ENCODE results near the gene PITX1.

The PITX1 gene

GRCh38 chr5:135050244-135050767 lies 16.3 kb upstream of the PITX1 start:
- no peak for TF ChIP-seq CTCF (IDR thresholded peaks at IDR 0.05; ENCODE audit: low read depth, low read length)
- no peaks in the 10 kb centered on the region for H3K9me3 ChIP-seq
- H3K27me3 ChIP-seq, result peaks cover 12% of the 10 kb centered on the region; the same call in 1 of the 2 replicates
- no peaks in the 10 kb centered on the region for H3K36me3 ChIP-seq
- no peak overlapping the region for H3K4me3 ChIP-seq (ENCODE audit: low read depth, low read length)
- no peak for DNase-seq
- no peaks in the 10 kb centered on the region for H3K4me1 ChIP-seq

- Histone ChIP-seq H3K9me3 (no peaks in the 10 kb centered on the region), H3K4me1 (no peaks in the 10 kb centered on the region), H3K4me3 (ENCODE audit: low read depth, low read length) (no peak overlapping the region), H3K36me3 (no peaks in the 10 kb centered on the region), H3K27me3 (peaks cover 20% of the 10 kb centered on the region)
- no peak for TF ChIP-seq CTCF (IDR thresholded peaks at IDR 0.05; ENCODE audit: low read depth, low read length)
- DNase-seq, result no peak
Measured at GRCh38 chr5:135048930-135049329, 14.9 kb upstream of the PITX1 start.

DNA sequence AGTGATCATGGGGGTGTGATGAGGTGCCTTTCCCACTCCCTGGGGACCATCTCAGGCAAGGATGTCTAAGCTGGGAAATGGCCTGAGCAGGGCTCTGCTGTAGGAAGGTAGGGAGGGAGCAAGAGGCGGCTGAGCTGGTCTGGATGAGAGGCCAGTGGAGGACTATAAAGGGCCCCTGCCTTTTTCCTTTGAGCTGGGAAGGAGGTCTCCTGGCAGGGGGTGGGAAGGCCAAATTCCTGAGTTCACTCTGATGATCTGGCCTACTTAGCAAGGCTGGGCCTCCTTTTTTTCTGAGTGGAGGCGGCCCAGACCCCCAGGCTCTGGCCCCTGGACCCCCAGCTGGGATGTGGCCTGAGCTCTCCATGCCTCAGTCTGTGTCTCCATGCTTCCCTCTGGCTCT lies 14.3 kb upstream of the PITX1 start:
- Histone ChIP-seq H3K36me3 (no peaks in the 10 kb centered on the region), H3K9me3 (no peaks in the 10 kb centered on the region), H3K27me3 (peaks cover 25% of the 10 kb centered on the region), H3K4me3 (ENCODE audit: low read depth, low read length) (no peak overlapping the region), H3K4me1 (no peaks in the 10 kb centered on the region)
- TF ChIP-seq CTCF (IDR thresholded peaks at IDR 0.05; ENCODE audit: low read depth, low read length), result no peak
- no peak for DNase-seq

- Histone ChIP-seq H3K27me3 (peaks cover 33% of the 10 kb centered on the region), H3K4me1 (no peaks in the 10 kb centered on the region), H3K4me3 (ENCODE audit: low read depth, low read length) (no peak overlapping the region), H3K36me3 (no peaks in the 10 kb centered on the region), H3K9me3 (no peaks in the 10 kb centered on the region)
- no peak for DNase-seq
- TF ChIP-seq CTCF (IDR thresholded peaks at IDR 0.05; ENCODE audit: low read depth, low read length), result no peak
Measured at GRCh38 chr5:135047347-135047695, 13.3 kb upstream of the PITX1 start.

DNA sequence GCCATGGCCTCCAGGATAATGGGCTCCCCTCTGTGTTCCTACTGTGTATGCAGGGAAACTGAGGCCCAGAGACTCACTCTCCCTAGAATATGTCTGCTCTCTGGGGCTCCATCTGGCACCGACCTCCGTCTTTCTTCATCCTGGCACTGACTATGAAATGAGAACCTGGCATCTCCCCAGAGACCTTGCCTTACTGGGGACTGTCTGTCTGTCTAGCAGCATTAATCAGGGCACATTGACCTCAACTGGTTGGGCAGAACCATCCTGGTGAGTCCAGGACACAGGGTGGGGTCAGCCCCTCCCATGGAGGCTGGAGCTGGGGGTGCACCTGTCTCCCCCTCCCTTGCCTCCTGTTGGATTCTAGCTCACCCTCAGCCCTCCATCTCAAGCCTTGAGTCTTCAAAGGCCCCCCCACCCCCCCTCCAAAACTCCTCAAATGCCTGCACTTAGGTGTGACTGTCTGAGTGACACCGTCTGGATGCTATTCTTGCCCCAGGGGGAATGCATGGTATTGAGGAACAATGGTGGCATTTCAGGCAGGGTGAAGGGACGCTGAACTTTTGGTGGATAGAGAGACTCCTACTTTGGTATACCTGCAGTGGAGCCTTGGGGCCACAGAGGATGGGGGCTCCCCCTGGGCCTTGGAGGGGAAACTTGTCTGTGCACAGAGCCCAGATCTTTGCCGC lies 12.8 kb upstream of the PITX1 start:
- TF ChIP-seq CTCF (IDR thresholded peaks at IDR 0.05; ENCODE audit: low read depth, low read length), result no peak
- H3K4me3 ChIP-seq (ENCODE audit: low read depth, low read length), result no peak overlapping the region
- H3K27me3 ChIP-seq, result peaks cover 37% of the 10 kb centered on the region
- no peaks in the 10 kb centered on the region for H3K4me1 ChIP-seq
- H3K9me3 ChIP-seq, result no peaks in the 10 kb centered on the region
- no peak for DNase-seq
- no peaks in the 10 kb centered on the region for H3K36me3 ChIP-seq

GRCh38 chr5:135045488-135045887 lies 11.5 kb upstream of the PITX1 start:
- peaks cover 45% of the 10 kb centered on the region for H3K27me3 ChIP-seq
- no peak for TF ChIP-seq CTCF (IDR thresholded peaks at IDR 0.05; ENCODE audit: low read depth, low read length)

More at GRCh38 chr5:135045488-135045887, 11.5 kb upstream of the PITX1 start:
- DNase-seq, result no peak
- H3K9me3 ChIP-seq, result no peaks in the 10 kb centered on the region
- H3K4me1 ChIP-seq, result no peaks in the 10 kb centered on the region
- no peak overlapping the region for H3K4me3 ChIP-seq (ENCODE audit: low read depth, low read length)
- H3K36me3 ChIP-seq, result no peaks in the 10 kb centered on the region
